NCI-H526 (cell line): ENCODE data around the gene TBCE.

ENCODE experiments used
- DNase-seq, 2 experiments: peaks; one replicate each; lab custom pipeline; 2025; lab: John Stamatoyannopoulos, UW

TBCE gene

DNA sequence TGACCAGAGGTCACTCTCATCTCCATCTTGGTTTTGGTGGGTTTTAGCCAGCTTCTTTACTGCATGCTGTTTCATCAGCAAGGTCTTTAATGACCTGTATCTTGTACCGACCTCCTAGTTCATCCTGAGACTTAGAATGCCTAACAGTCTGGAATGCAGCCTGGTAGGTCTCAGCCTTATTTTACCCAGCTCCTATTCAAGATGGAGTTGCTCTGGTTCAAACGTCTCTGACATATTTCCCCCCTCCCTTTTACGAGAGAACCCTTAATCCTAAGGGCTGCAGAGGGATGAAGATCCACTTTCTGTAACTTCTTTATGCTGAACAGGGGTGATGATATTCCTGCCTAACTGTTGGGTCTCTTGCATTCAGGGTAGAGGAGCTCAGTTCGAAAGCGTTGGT, 43.2 kb downstream of the TBCE start:
- no peak for DNase-seq

DNA sequence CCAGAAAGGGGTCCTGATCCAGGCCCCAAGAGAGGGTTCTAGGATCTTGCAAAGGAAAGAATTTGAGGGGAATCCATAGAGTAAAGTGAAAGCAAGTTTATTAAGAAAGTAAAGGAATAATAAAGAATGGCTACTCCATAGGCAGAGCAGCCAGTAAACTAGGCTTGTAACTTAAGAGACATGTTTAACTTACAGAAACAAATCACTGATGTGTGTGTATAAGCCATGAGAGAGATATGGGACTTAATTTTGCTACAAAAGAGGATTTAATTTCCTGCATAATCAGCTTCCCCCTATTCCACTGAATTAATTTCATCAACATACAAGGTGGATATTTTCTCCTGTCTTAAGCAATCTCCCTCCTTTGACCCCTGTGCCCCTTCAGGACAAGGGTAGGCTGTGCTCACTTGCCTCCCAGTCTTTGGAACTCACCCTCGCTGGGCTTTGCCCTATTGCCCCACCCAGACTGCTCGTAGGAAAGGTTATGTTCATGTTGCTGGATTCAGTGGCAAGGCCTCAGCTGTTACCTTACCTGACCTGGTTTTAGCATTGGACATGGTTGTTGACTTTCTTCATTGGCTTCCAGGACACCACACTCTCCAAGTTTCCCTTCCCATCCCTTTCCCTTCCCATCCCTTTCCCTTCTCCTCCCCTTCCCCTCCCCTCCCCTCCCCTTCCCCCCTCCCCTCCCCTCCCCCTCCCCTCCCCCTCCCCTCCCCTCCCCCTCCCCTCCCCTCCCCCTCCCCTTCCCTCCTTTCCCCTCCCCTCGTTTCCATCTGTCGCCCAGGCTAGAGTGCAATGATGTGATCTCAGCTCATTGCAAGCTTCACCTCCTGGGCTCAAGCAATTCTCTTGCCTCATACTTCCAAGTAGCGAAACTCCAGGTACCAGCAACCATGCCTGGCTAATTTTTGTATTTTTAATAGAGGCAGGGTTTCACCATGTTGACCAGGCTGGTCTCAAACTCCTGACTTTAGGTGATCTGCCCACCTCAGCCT, 44.6 kb downstream of the TBCE start:
- no peak for DNase-seq

DNA sequence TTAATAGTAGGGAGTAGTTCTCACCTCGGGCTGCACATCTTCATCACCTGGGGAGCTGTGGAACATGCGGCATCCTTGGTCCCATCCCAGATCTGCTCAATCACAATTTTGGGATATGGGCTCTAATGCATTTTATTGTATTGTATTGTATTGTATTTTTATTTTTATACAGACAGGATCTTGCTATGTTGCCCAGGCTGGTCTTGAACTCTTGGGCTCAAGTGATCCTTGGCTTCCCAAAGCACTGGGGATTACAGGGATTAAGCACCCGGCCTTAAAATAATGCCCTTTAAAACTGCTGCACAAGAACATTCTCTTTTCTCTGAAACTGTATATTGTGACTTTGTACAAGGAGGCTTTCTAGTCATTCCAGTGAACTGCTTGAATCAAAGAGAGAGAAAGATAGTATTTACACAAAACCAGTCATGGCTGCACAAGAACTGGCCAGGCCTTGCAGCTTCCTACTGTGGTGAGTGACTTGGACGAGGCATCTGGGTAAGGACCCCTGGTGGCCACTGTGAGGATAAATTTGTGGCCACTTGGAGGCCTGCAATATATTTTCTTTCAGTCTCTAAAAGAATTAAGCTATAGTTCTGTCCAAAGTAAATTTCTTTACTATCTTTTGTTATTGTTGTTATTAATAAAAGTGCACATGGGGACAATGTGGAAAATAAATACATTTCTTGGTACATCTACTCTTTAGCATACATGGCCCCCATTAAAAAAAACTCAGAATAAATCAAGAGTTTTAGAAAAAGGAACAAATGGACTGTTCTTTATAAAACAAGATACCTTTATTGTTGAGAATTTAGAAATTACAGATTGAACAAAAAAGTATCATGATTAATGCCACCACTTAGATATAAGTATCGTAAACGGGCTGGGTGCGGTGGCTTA, 48.0 kb downstream of the TBCE start:
- DNase-seq, result peak in 1 of 2 experiments; percentile 63

DNA sequence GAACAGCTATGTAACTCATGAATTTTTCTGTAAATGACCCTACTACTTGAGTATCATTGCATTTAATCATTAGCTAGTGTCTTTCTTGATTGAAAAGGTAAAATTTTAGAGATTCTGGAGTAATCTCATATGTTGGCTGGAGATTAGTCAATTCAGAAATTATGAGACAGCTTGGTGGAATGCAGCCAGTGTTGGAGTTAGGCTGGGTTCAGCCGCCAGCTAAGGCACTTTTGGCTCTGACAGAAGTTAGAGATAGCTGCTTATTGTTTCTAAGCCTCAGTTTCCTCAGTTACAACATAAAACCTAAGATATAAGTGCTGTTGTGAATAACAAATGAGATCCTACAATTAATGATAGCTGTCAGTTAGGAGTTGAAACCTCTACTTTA, 49.4 kb downstream of the TBCE start:
- no peak for DNase-seq

DNA sequence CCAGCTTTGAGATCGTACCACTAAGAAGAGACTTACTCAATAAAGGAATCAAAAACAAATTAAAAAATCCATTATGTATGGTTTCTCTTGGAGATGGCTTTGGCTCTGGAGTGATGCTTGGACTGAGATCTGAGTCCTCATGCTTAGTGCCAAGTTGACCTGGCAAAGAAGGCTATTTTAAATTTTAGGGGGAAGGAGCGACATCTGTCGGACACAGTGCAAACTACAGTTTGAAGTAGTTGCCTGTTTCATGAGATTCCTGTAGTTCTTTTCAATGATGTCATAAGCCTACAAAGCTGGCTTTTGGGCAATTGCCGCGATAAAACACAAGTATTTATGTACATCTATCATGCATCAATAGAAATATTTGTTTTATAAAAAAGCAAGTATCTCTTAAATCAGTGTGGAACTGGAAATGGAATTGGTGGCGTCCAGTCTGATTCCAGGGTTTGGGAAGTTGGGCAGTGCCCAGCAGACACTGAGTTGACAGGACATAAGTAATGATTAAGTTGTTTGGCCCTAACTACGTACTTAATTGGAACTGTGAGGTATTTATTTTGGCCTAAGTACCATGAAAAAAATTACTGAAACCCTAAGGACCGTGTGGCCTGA, 50.0 kb downstream of the TBCE start:
- peak in 1 of 2 experiments; percentile 16 for DNase-seq

DNA sequence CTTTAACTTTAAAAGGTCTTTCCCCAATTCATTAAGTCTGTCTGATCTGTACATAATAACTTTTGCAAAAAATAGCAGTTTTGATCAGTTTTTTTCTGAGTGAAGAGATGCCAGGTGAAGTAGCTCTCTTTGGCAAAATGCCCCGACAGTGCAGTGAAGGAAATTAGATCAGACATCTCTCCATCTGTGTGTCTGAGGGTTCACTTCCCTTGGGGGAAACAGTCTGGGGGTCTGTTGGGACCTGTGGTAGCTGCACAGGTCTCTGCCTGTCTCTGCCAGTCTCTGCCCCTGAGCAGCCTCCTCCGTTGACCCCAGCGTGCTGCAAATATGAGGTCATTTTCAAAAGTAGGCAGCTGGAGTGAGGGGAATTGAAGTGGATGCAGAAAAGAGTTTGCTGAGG, 54.5 kb downstream of the TBCE start:
- DNase-seq, result no peak

DNA sequence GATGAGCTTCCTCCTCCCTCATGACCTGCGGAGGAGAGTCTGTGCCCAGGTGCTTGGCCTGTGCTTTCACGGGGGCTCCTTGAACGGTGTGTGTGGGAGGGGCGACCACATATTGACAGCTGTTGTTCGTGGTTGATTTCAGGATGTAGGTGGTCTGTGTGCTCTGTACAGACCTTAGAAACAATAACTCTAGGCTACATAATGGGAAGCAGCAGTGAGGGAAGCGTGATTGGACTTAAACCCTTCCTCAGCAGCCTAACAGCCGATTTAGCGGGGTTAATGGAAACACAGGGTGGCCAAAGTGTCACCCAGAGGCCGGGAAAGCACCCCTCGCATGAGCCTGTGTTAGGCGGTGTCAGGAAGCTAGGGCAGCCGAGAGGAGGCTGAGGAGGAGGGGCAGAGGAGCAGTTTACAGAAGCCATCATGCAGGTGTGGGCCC, 56.0 kb downstream of the TBCE start:
- DNase-seq, result no peak

DNA sequence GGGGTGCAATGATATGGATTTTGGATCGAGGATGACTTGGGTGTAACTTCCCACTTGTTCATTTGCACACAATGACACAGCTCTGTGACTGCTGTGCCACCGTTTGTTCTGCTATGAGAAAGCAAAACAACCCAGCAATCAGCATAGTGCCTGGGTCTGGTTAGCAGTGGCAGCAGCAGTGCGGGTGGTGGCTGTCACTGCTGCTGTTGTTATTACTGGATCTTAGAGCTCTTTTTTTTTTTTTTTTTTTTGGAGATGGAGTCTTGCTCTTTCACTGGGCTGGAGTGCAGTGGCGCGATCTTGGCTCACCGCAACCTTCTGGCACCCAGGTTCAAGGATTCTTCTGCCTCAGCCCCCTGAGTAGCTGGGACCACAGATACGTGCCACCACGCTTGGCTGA, 56.9 kb downstream of the TBCE start:
- DNase-seq, result no peak

DNA sequence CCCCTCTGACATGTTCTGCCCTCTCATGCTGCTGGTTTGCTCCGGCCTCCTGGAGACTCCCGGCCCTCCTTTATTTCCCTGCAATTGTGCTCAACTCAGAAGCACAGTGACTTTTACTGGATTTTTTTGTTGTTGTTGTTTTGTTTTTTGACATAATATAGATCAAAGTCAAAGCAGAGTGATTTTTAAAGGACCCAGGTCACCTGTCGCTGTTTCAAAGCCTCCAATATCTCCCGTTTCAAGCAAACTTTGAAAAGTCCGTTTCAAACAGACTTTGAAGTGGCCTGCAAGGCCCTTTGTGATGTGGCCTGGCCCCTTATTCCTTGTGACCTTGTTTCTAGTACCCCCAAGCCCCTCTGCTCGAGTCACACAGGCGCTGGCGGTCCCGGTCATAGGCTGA, 58.1 kb downstream of the TBCE start:
- no peak for DNase-seq

DNA sequence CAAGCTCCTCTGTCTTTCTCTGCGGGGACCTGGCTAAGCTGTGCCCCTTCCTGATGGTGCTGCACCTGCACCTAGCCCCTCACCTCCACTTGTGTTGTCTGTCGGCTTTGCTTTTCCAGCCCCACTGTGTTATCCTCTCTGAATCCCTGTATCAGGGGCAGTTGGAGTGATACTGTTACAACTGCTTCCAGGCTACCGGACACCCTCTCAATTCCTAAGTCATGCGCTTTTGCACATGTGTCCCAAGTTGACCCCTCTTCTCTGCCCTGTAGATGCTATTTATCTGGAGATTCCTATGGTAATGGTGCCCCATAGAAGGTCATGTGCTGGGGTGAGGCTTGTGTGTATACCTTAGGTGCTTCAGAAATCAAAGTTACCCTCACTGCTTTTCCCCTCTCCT, 58.9 kb downstream of the TBCE start:
- DNase-seq, result no peak

DNA sequence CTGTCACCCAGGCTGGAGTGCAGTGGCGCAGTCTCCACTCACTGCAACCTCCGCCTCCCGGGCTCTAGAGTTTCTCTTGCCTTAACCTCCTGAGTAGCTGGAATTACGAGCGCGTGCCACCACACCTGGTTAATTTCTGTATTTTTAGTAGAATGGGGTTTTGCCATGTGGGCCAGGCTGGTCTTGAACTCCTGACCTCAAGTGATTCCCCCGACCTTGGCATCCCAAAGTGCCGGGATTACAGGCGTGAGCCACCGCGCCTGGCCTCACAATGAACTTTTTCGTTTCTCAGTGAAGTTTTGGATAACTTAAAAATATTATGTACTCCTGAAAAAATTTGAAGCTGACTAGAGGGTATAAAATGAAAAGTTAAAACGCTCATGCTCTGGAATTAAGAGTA, 59.5 kb downstream of the TBCE start:
- no peak for DNase-seq

DNA sequence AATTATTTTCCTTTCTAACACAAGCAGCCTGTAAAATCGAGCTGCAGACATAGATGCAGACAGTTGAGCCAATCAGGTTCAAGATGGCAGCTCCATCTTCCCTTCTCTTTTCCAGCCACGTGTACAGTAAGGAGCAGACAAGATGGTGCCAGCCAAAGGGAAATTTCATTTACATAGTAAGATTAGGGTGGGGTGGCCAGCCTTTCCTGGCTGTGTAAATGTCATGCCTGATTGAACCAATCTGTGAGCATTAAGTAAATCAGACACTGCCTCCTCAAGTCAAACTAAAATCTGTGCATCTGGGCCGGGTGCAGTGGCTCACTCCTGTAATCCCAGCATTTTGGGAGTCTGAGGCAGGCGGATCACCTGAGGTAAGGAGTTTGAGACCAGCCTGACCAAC, 60.2 kb downstream of the TBCE start:
- peak in 1 of 2 experiments; percentile 3 for DNase-seq

DNA sequence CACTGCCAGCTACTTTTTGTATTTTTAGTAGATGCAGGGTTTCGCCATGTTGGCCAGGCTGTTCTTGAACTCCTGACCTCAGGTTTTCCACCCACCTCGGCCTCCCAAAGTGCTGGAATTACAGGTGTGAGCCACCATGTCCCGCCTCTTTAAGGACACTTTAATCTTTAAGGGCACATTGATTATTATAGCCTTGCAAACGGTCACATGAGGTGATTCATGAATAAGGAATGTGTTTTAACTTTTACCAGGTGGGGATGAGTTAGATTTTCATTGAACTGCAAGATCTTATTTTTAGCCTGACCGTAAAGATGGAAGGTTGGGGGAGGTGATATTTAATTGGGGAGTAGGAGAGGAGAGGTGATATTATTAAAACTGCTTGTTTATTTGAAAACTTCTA, 61.9 kb downstream of the TBCE start:
- DNase-seq, result no peak

DNA sequence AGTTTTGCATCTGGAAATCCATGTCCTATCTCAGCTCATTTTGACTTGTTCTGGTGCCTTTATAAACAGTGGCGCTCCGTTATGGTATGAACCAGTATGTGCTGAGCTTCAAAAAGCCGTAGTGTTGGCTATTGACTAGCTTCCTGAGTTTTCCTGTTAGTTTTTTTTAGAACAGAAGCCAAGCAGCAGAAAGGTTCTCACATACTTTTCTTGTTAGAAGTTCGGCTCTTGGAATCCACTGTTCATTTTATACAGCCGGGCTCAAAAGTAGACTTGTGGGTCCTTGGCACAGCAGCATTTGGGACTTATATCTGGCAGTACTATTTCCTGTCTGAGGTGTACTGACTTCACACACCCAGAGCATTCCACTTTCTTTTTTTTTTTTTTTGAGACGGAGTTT, 63.8 kb downstream of the TBCE start:
- no peak for DNase-seq

DNA sequence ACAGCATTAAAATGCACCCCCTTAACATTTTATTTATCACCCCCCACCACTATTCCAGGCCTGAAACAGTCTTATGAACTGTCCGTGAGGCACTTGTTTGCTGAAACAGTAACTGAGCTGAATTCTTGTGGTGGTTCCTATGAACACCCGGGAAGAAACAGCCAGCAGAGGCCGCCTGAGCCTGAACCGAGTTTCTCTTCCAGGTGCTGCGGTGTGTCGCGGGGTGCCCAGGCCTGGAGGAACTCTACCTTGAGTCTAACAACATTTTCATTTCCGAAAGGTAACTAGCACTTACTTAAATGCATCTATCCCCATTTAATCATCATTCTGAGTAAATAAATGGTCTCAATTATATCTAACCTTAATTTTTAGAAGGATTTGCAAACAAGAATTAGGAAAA, 66.8 kb downstream of the TBCE start:
- DNase-seq, result peak in 1 of 2 experiments; percentile 2

DNA sequence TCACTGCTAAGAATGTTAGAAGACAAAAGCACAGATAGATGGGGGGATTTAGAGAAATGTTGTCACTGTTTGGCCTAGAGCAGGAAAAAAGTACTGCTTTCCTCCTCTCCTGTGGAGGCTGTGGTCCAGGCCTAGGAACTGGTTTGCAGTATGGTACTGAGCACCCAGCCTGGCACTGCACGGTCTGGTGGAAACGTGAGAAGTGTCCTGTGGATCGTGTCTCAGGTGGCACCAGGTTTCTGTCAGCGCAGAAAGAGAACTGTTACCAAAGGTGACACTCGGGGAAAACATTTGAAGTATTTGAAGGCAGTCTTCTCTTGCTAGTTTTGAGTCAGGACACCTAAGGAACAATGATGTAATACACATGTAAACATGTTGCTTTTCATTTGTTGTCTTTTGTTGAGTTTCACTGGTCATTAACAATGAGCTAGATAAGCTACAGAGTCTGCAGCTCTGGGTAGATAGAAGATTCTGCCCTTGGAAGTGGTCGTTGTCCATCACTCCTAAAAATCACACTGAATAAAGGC, 74.0 kb downstream of the TBCE start:
- DNase-seq, result no peak

DNA sequence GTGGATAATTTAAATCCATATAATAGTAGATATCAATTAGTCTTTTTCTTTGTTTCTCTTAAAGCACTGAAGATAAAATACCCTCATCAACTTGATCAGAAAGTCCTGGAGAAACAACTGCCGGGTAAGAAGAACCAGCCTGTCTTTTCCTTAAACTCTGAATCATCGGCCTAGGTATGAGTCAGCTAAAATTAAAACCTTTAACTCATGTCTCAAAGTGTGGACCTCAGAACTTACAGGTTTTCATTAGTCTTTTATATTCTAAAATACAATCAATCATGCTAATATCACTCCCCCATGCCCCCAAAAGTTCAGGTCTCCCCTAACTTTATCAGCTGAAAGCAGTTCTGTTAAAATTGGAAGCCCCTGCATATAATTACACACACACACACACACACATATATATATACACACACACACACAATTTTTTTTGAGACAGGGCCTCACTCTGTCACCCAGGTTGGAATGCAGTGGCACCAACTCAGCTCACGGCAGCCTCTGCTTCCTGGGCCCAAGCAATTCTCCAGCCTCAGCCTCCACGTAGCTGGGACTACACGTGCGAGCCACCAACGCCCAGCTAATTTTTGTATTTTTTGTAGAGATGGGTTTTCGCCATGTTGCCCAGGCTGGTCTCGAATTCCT, 75.7 kb downstream of the TBCE start:
- DNase-seq, result no peak

DNA sequence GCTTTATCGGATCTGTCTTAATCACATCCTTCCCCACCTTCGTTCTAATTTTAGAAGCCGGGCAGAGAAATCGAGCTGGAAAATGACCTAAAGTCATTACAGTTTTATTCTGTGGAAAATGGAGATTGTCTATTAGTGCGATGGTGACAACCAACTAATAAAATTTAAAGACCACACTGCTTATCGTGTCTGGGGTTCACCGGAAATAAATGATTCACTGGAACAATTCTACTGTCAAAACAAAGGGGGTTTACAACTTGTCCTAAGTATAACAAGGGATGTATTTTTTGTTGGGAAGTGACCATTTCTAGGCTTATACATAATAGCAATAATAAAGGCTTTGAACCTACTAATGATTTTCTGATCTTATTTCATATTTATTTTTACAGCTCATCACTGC, 81.4 kb downstream of the TBCE start:
- no peak for DNase-seq

DNA sequence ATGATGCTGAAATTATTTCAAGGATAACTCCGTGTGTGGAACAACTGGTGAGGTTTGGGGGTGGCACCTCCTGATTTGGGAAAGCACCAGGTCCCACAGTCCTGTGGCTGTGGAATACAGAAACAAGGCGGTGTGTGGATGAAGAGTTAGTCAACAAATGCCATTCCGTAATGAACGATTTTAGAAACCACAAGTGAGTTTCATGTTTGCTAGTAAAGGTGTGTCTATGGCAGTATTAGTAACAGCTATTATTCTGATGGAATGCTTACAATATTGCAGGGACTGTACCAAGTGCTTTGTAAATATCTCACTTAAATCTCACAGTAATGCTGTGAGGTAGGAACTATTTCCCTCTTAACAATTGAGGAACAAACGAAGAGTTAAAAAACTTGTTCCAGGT, 83.2 kb downstream of the TBCE start:
- no peak for DNase-seq

DNA sequence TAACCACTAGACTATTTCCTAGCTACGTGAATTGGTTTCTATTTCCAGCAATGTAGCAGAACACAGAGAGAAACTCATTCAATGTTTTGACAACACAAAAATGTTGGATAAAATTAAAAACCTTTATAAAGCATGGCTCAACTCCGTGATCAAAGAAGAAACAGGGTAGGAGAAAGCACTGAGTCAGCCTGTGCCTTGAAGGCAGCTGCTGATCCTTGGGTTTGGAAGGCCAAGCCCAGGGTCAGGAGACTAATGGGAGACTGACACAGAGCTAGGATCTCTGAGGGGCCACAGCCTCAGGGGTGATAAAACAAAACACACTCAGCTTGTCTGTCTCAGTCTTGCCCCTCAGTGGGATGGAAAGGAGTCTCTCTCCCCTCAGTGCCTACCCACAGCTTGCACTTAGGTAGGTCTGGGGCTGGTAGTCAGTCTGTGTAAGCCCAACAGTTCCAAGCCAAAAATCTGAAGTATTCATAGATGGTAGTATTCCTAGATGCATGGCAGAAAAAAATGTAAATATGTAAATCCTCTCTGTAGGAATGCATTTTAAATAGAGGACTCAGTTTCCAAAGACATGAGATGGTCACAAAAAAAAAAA, 83.8 kb downstream of the TBCE start:
- DNase-seq, result no peak

DNA sequence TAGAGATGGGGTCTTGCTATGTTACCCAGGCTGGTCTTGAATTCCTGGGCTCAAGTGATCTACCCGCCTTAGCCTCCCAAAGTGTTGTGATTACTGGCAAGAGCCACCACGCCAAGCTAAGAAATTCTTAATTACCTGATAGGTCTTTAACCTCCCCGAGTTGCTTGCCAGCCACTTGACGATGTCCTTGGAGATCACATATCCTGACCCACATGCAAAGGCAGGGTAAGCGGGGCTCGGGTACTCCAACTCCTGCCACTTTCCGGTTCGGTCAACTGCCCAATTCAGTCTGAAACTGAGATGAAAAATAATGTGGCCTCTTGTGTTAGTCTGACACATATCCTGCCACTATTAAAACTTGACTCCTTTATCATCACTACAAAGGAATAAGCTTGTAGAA, 86.8 kb downstream of the TBCE start:
- no peak for DNase-seq
